T-helper 22 cell (primary cell): ENCODE results near the gene CELSR1.

Source experiments
- DNase-seq: peaks from one replicate; pipeline ENCODE4 v3.0.0-alpha.2; 2020; ENCODE audit warnings: low read depth

The CELSR1 gene

GRCh38 chr22:46394622-46395021, 142.8 kb downstream of the CELSR1 start:
- no peak for DNase-seq

GRCh38 chr22:46393873-46394272, 143.5 kb downstream of the CELSR1 start:
- DNase-seq: no peak

- no peak for DNase-seq
These were observed 145.1 kb downstream of the CELSR1 start for GRCh38 chr22:46392137-46392844.

GRCh38 chr22:46391486-46392136, 145.8 kb downstream of the CELSR1 start:
- DNase-seq: no peak

- DNase-seq: no peak
These were observed 146.6 kb downstream of the CELSR1 start for GRCh38 chr22:46390652-46391301.

- DNase-seq: no peak
These were observed 147.2 kb downstream of the CELSR1 start for GRCh38 chr22:46390105-46390651.

GRCh38 chr22:46389081-46389480, 148.3 kb downstream of the CELSR1 start:
- no peak for DNase-seq

GRCh38 chr22:46388647-46389046, 148.8 kb downstream of the CELSR1 start:
- no peak for DNase-seq

GRCh38 chr22:46387748-46388147, 149.7 kb downstream of the CELSR1 start:
- no peak for DNase-seq

- no peak for DNase-seq
These were observed 151.1 kb downstream of the CELSR1 start for GRCh38 chr22:46386312-46386711.

GRCh38 chr22:46382524-46382923, 154.9 kb downstream of the CELSR1 start:
- DNase-seq: no peak

GRCh38 chr22:46381731-46382130, 155.7 kb downstream of the CELSR1 start:
- no peak for DNase-seq

GRCh38 chr22:46381142-46381541, 156.3 kb downstream of the CELSR1 start:
- no peak for DNase-seq

GRCh38 chr22:46380581-46380980, 156.8 kb downstream of the CELSR1 start:
- DNase-seq: no peak

- no peak for DNase-seq
These were observed 157.4 kb downstream of the CELSR1 start for GRCh38 chr22:46380069-46380468.

GRCh38 chr22:46379066-46379930, 158.1 kb downstream of the CELSR1 start:
- DNase-seq: no peak

GRCh38 chr22:46378426-46379065, 158.9 kb downstream of the CELSR1 start:
- no peak for DNase-seq

- no peak for DNase-seq
These were observed 159.6 kb downstream of the CELSR1 start for GRCh38 chr22:46377525-46378425.

GRCh38 chr22:46376908-46377524, 160.4 kb downstream of the CELSR1 start:
- DNase-seq: no peak

GRCh38 chr22:46376111-46376510, 161.3 kb downstream of the CELSR1 start:
- DNase-seq: no peak
